Thymus (tissue), 11 donors: ENCODE measurements around the gene TUSC2. TPM values are rescaled to one million over a fixed set of nuclear protein-coding genes. Genes with fewer than 3 reads are reported as not detected.

ENCODE experiments used
- DNase-seq, 9 donors: peaks; one replicate each; pipeline ENCODE4 v3.0.0-alpha.2; 2013; ENCODE audit warnings: low spot score in 9 of 9, low read depth in 6 of 9, missing footprints in 1 of 9
- H3K27ac ChIP-seq, 2 donors: one replicate each; pipeline ENCODE4 v1.5.1; 2013; ENCODE audit warnings: control low read depth in 1 of 2, low read depth in 1 of 2, low read length in 1 of 2, mild to moderate bottlenecking in 1 of 2, moderate library complexity in 1 of 2
- H3K27me3 ChIP-seq, 2 donors: one replicate each; pipeline ENCODE4 v1.5.1; 2013; ENCODE audit warnings: low read length in 1 of 2; ENCODE audit not compliant: control insufficient read depth in 2 of 2, insufficient read depth in 1 of 2
- H3K36me3 ChIP-seq, 2 donors: one replicate each; pipeline ENCODE4 v1.5.1; 2013; ENCODE audit warnings: low read length in 1 of 2, mild to moderate bottlenecking in 1 of 2, moderate library complexity in 1 of 2; ENCODE audit not compliant: control insufficient read depth in 2 of 2, insufficient read depth in 2 of 2
- H3K4me1 ChIP-seq, 2 donors: one replicate each; pipeline ENCODE4 v1.5.1; 2013; ENCODE audit warnings: low read length in 2 of 2; ENCODE audit not compliant: control insufficient read depth in 2 of 2, insufficient read depth in 2 of 2
- H3K4me3 ChIP-seq, 2 donors: one replicate each; pipeline ENCODE4 v1.5.1; 2013; ENCODE audit warnings: low read length in 2 of 2, control low read depth in 1 of 2, mild to moderate bottlenecking in 1 of 2
- H3K9me3 ChIP-seq, 2 donors: one replicate each; pipeline ENCODE4 v1.5.1; 2013; ENCODE audit warnings: low read length in 1 of 2, mild to moderate bottlenecking in 1 of 2; ENCODE audit not compliant: control insufficient read depth in 2 of 2, insufficient read depth in 1 of 2
- WGBS: extraction: QIAGEN DNeasy Blood & Tissue Kit; methylation state at CpG from one replicate; pipeline ENCODE4 v1.1.7; 2013; 5-methylcytosine and 5-hydroxymethylcytosine counted together
- polyA plus RNA-seq: library from polyadenylated mRNA; stranded (reverse); fragments of 200-250 nt; gene quantifications from one replicate; pipeline ENCODE4 v1.2.3, GENCODE V29; 2013
- total RNA-seq: library from RNA; stranded (reverse); fragments of 120-200 nt; gene quantifications from one replicate; pipeline ENCODE4 v1.2.4, GENCODE V29; 2013
- donor health status: healthy.

TUSC2 gene
- total and polyA plus RNA-seq, 2 donors: 23.6 to 27.5 TPM

DNA sequence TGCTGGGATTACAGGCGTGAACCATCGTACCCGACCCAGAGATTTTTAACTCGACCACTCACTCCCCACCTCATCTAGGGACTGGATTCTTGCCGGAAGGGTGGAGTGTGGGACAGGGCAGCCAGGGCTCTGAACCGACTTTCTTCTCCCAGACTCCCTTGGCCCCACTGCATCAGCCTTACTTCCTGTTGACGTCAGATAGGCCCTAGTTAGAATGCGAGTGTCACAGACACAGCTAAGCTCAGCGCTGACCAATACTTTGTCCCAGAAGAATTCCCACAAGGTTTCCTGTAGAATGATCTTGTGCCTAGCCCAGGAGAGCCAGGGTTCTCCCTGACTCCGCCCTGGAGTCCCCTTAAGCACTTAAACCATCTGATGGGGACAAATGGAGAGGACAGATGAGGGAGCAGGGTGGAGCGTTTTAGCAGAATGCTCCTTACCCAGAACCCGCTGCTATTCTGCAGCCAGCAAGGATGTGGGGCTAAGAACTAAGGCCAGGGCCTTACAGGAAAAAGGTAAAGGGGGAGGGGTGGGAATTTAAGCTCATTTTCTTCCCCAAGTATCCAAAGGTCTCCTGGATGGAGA lies 5.8 kb upstream of the TUSC2 start:
- H3K9me3 ChIP-seq: no peaks in the 10 kb centered on the region
- peaks cover 29 to 48% of the 10 kb centered on the region in 2 donors for H3K36me3 ChIP-seq
- peak overlapping the region; percentile 20 to 66 for H3K27ac ChIP-seq
- WGBS: 87% methylated on average over 12 of the region's 12 CpGs
- no peak overlapping the region for H3K4me3 ChIP-seq
- DNase-seq: no peak
- peaks cover 16 to 43% of the 10 kb centered on the region in 2 donors for H3K4me1 ChIP-seq
- peaks cover 0 to 7% of the 10 kb centered on the region in 2 donors for H3K27me3 ChIP-seq

DNA sequence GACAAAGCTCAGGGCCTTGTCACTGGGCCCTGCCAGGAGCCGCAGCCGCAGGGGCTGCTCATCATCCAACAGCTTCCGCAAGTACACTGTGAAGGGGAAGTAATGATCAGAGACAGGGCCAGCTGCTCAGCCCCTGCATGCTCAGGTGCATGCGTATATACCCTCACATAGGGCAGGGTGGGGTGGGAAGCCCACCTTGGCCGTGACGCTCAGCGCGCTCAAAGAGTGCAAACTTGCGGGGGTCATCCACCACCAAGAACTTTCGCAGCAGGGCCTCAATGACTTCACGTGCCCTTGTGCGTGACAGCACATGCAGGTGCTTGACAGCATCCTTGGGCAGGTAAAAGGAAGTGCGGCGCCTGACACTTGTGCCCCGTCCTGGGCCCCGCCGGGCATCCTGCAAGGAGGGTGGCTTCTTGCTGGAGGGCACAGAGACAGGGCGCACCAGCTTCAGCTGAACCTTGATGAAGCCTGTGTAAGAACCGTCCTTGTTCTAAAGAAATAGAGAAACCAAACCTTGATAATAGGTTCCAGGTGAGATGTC lies 3.4 kb upstream of the TUSC2 start:
- Histone ChIP-seq H3K27me3 (no peaks in the 10 kb centered on the region), H3K36me3 (peaks cover 29 to 49% of the 10 kb centered on the region in 2 donors), H3K4me3 (no peak overlapping the region), H3K9me3 (peaks cover 0 to 4% of the 10 kb centered on the region in 2 donors), H3K27ac (no peak overlapping the region), H3K4me1 (peaks cover 14 to 45% of the 10 kb centered on the region in 2 donors)
- WGBS: 98% methylated on average over 19 of the region's 19 CpGs
- no peak for DNase-seq

- Histone ChIP-seq H3K27ac (no peak overlapping the region), H3K36me3 (peaks cover 40 to 60% of the 10 kb centered on the region in 2 donors), H3K9me3 (peaks cover 0 to 4% of the 10 kb centered on the region in 2 donors), H3K4me3 (no peak overlapping the region), H3K4me1 (peaks cover 5 to 34% of the 10 kb centered on the region in 2 donors), H3K27me3 (no peaks in the 10 kb centered on the region)
- WGBS: 98% methylated on average over 10 of the region's 10 CpGs
- no peak for DNase-seq
These were observed 2.3 kb upstream of the TUSC2 start for GRCh38 chr3:50330330-50330729.

- H3K4me1 ChIP-seq: peaks cover 7 to 24% of the 10 kb centered on the region in 2 donors
- H3K9me3 ChIP-seq: peaks cover 0 to 4% of the 10 kb centered on the region in 2 donors
- WGBS: 86% methylated on average over 4 of the region's 4 CpGs
- DNase-seq: no peak
- no peaks in the 10 kb centered on the region for H3K27me3 ChIP-seq
- peaks cover 44 to 48% of the 10 kb centered on the region in 2 donors for H3K36me3 ChIP-seq
- H3K27ac ChIP-seq: no peak overlapping the region
- H3K4me3 ChIP-seq: peak overlapping the region; percentile 81 to 88
These were observed 894 bp downstream of the TUSC2 start for GRCh38 chr3:50327129-50327528.

- DNase-seq: no peak
- Histone ChIP-seq H3K4me3 (no peak overlapping the region), H3K27ac (no peak overlapping the region), H3K9me3 (peaks cover 0 to 4% of the 10 kb centered on the region in 2 donors), H3K27me3 (no peaks in the 10 kb centered on the region), H3K36me3 (peaks cover 35 to 38% of the 10 kb centered on the region in 2 donors), H3K4me1 (peaks cover 9 to 29% of the 10 kb centered on the region in 2 donors)
- WGBS: 96% methylated on average over 8 of the region's 8 CpGs
These were observed 1.9 kb downstream of the TUSC2 start for GRCh38 chr3:50326182-50326541.

DNA sequence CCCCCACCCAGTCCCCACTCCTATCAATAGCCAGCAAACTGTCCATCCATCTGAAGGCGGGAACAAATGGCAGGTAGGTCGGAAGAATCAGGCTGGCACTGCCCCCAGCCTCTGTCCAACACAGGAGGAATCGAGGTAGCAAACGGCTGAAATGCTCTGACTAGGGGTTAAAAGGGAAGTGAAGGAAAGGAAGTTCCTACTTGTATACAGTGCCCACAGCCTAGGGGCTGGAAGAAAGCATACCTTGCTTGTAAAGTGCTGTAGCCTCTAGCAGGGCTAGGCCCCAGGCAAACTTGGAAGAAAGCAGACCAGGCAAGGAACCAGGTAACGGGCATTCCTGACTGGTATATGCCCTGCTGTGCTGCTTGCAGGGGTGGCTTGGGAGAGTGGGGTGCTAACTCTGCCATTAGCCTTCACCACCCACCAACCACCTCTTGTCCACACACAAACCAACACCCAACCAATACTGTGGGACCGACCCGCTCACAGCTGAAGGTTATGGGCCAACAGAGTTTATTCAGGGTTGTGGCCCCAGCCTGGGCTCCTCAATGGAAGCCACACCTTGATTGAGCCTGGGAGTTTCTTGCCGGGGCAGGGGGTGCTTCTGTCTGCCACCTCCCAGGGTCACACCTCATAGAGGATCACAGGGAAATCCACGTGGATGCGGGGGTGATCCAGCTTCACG lies 2.4 kb downstream of the TUSC2 start:
- H3K4me1 ChIP-seq: peaks cover 9 to 31% of the 10 kb centered on the region in 2 donors
- H3K9me3 ChIP-seq: peaks cover 0 to 4% of the 10 kb centered on the region in 2 donors
- no peak overlapping the region for H3K4me3 ChIP-seq
- 94% methylated on average over 11 of the region's 11 CpGs for WGBS
- DNase-seq: no peak
- H3K27me3 ChIP-seq: no peaks in the 10 kb centered on the region
- no peak overlapping the region for H3K27ac ChIP-seq
- H3K36me3 ChIP-seq: peaks cover 30 to 33% of the 10 kb centered on the region in 2 donors

DNA sequence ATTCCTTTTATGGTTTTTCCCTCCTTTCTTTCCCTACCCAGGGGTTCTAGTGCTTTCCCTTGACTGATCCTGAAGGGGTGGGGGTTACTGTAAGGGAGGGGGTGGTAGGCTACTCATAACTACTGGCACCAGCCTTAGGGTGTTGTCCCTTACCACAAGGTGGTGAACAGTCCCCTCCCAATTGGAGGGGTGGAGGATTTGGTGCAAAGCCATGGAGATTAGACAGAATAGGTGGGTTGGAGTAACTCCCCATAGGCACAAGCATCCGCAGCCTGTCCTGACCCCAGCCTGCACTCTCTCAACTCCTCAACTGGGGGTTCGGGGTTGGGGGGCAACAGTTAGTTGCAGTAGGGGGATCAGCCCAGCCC lies 2.9 kb downstream of the TUSC2 start:
- Histone ChIP-seq H3K9me3 (peaks cover 0 to 4% of the 10 kb centered on the region in 2 donors), H3K27me3 (no peaks in the 10 kb centered on the region), H3K4me1 (peaks cover 14 to 37% of the 10 kb centered on the region in 2 donors), H3K4me3 (no peak overlapping the region), H3K27ac (no peak overlapping the region), H3K36me3 (peaks cover 25 to 28% of the 10 kb centered on the region in 2 donors)
- WGBS: 95% methylated on average over 2 of the region's 2 CpGs
- DNase-seq: no peak

DNA sequence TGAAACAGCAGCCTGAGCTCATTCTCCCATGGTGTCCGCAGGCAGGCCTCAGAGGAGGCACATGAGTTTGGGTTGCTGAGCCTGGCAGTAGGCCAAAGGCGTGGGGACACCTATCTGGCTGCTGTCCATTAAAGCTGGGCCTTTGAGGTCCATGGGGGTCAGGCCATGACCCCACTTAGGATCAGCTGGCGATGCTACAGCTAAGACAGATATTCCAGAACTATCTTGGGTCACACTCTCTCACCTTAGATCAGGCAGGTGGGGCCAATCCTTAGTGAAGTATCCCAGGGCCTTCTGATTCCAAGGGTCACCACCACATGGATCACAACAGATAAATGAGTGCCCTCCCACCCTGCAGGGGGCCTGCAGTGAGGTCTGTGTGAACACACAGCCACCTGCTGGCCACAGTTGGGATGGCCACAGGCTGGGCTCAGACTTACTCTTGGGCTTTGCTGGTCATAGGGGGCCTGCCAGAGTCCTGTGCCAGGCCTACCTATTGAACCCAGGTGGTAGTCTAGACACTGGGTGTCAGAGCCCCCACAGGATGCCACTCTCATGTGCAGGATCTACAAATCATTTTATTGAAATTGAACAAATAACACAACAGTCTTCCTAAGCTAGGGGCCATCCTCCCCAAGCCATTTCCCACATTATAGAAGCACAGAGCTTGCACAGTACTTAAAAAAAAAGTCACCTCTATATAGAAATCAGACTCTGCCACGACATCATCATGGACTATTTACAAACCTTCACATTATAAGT lies 3.5 kb downstream of the TUSC2 start:
- H3K4me1 ChIP-seq: peaks cover 14 to 40% of the 10 kb centered on the region in 2 donors
- DNase-seq: peak in 2 of 9 donors; percentile 60 to 61

More for the DNA sequence above, 3.5 kb downstream of the TUSC2 start:
- WGBS: 74% methylated on average over 4 of the region's 4 CpGs
- Histone ChIP-seq H3K36me3 (peaks cover 19 to 23% of the 10 kb centered on the region in 2 donors), H3K9me3 (peaks cover 0 to 4% of the 10 kb centered on the region in 2 donors), H3K27ac (peak overlapping the region in 1 of 2 donors; percentile 37), H3K4me3 (no peak overlapping the region), H3K27me3 (no peaks in the 10 kb centered on the region)
